Astrocyte (in vitro differentiated cells and primary cell): ENCODE data around the gene FAM168A.

Source experiments
- EZH2 ChIP-seq: IDR thresholded peaks from 2 replicates; pipeline ENCODE4 v1.6.1; 2012; ENCODE audit warnings: mild to moderate bottlenecking, low read length, inconsistent platforms; ENCODE audit not compliant: insufficient read depth
- TF ChIP-seq, protein P1 (sequence below): IDR thresholded peaks from 2 replicates; pipeline ENCODE4 v1.5.1; 2011; ENCODE audit warnings: low read depth, mild to moderate bottlenecking, inconsistent platforms, low read length, moderate library complexity; ENCODE audit not compliant: insufficient read depth

- TF ChIP-seq EZH2: no peak
- TF ChIP-seq, protein P1, sequence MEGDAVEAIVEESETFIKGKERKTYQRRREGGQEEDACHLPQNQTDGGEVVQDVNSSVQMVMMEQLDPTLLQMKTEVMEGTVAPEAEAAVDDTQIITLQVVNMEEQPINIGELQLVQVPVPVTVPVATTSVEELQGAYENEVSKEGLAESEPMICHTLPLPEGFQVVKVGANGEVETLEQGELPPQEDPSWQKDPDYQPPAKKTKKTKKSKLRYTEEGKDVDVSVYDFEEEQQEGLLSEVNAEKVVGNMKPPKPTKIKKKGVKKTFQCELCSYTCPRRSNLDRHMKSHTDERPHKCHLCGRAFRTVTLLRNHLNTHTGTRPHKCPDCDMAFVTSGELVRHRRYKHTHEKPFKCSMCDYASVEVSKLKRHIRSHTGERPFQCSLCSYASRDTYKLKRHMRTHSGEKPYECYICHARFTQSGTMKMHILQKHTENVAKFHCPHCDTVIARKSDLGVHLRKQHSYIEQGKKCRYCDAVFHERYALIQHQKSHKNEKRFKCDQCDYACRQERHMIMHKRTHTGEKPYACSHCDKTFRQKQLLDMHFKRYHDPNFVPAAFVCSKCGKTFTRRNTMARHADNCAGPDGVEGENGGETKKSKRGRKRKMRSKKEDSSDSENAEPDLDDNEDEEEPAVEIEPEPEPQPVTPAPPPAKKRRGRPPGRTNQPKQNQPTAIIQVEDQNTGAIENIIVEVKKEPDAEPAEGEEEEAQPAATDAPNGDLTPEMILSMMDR: no peak
Measured at GRCh38 chr11:73415854-73416615, 181.9 kb downstream of the FAM168A start.
